Mesenteric fat pad (tissue), 1 donor: Measurements from ENCODE around the gene S100A16. TPM values are rescaled to one million over a fixed set of nuclear protein-coding genes. Genes with fewer than 3 reads are reported as not detected.

Experiments used
- DNase-seq: peaks from one replicate; pipeline ENCODE4 v3.0.0-alpha.2; 2020; ENCODE audit warnings: low spot score
- total RNA-seq: library from RNA; stranded (reverse); fragmentation: NEBNext Ultra II Directional; extraction: Animal tissue kit (Norgen Biotek cat#: 25700); gene quantifications from one replicate; pipeline ENCODE4 v1.2.1, GENCODE V29; 2021
- donor health status: DM: yes; HTN: yes; CAD: no.

S100A16 gene
- total RNA-seq, 1 donor from 2014 or later, result 107 TPM

DNA sequence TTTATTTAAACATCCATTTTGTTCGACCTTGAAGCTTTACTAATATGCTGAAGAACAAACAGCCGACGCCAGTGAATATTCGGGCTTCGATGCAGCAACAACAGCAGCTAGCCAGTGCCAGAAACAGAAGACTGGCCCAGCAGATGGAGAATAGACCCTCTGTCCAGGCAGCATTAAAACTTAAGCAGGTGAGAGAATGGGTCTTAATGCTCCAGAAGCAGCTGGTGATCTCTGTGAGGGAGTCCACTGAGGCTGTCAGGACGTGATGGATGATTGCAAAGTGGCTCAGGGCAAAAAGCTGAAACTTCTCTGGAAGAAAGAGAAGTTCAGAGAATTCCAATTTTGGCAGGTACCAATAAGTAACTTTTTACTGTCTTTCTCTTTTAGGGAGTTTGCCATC, 25.3 kb upstream of the S100A16 start:
- DNase-seq, result no peak

DNA sequence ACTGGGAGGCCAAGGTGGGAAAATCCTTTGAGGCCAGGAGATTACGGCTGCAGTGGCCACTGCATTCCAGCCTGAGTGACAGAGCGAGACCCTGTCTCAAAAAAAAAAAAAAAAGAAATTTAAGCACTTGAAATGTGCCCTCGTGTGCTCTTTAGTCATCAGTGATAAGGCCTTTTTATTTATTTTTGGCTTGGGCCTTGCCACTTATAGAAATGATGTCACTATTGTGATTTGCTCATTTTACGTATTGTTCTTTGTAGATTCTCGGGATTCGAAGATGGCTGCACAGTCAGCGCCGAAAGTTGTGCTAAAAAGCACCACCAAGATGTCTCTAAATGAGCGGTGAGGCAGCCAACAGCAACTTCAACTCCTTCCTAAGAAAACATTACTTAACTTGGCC, 23.4 kb upstream of the S100A16 start:
- DNase-seq, result no peak

DNA sequence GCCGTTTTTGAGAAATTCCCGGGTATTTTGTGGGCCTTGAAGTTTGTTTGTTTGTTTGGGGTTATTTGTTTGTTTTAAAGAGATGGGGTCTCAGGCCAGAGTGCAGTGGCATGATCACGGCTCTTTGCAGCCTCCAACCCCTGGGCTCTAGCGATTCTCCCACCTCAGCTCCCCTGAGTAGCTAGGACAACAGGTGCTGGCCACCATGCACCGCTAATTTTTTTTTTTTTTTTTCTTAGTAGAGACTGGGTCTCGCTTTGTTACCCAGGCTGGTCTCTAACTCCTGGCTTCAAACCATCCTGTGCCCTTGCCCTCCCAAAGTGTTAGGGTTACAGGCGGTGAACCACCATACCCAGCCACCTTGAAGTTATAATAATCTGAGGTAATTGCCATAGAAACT, 22.9 kb upstream of the S100A16 start:
- DNase-seq, result no peak

DNA sequence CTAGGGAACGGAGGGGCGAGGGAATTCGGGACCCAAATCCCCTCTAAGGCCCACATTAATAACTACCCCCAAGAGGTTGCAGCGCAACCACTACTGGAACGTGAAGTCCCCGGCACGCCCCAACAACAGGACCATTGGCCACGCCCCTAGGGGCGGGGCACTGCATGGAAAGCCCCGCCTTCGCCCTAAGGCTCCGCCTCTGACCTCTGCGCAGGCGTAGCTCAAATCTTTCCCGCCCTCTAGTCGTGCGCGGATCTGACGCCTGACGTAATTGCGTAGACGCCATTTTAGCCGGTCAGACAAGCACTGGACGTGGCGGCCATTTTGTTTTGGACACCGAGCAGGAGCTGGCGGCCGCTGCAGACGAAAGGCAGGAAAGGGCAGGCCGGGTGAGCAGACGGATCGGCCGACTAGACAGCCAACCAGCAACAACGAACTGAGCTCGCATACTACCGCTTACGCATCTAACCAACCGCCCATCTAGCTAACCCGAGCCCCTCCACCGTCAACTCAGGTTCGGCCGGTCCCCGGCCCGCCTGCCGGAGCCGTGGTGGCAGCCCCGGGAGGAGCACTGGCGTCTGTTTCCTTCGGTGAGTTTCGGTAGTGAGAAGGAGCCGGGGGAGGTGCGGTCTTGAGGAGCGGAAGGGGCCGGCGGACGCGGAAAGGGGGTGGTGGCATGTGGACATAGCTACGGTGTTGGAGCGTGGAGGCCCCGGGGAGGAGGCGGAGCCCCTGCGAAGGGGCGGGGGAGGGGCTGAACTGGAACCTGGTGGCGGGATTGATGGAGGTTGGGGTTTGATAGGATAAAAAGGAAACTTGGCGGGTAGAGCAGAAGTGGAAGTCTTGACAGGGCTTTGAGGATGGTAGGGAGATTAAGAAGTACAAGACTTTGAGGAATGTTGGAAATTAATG, 21.1 kb upstream of the S100A16 start, which contains the start of gene CHTOP:
TSS of gene CHTOP (plus strand) at position 313 of the 912 bp plus-strand sequence. CDS start 2,523 bp downstream, outside the sequence.
- DNase-seq, result peak; percentile 98

DNA sequence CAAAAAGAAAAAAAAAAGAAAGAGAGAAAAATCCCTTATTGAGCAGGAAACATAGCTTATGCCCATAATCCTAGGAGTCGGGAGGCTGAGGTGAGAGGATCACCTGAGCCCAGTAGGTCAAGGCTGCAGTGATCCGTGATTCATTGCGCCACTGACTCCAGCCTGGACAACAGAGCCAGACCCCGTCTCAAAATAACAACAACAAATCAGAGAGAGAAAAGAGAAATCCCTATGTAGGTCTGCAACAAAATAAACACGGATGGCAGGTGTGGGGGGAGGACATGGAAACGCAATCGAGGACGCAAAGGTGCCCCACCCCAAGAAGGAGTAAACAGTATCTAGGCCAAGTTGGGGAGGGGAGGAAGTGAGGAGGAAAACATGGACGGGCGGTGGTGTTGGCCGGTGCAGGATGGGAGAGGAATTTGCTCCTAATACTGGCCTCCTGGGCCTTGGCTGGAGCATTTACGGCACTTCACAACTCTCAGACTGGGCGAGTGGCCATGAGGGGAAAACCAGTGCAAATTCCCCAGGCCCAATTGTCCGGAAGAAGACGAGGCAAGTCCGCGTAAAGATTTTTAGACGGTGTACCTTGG, 20.3 kb upstream of the S100A16 start:
- DNase-seq, result no peak

DNA sequence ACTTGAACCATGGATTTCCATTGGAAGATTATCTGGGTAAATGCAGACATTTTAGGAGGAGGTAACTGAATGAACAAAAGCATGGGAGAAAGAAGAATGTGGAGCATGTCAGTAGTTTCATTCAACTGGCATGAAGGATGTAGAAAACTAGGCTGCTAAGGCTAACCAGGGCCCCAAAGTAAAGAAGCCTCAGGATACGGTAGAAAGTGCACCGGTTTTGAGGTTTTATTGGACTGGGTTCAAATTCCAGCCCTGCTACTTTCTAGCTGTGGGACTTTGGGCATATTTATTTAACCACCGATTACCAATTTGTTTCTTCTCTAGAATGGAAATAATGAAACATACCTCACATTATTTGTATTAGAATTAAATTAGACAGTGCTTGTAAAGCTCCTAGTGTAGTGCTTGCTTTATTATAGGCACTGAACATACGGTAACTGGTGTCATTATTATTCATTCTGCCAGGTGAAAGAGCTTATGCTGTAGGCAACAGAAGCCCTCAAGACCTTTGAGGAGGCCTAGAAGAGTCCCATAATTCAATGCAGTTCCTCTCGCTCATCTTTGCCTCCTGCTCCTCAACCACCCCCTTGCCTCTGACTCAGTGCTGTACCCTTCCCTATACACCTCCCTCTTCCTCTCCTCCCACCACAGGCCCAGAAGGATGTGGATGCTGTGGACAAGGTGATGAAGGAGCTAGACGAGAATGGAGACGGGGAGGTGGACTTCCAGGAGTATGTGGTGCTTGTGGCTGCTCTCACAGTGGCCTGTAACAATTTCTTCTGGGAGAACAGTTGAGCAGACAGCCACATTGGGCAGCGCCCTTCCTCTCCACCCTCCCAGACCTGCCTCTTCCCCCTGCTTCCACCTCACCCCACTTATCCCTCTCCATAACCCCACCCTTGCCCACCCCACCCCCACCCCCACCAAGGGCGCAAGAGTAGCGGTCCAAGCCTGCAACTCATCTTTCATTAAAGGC, 18.4 kb upstream of the S100A16 start:
- peak; percentile 33 for DNase-seq

DNA sequence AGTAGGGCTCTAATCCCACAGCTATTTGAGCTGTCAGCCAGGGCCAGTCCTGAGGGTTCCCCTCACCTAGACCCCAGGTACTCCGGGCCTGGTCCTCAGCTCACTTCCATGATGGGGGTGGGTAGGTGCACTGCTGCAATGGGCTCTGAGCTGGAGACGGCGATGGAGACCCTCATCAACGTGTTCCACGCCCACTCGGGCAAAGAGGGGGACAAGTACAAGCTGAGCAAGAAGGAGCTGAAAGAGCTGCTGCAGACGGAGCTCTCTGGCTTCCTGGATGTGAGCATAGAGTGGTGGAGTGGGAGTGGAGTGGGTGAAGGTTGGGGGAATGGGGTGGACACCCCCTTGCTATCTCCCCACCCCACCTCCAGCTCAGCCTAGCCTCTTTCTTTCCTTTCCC, 17.4 kb upstream of the S100A16 start:
- peak; percentile 85 for DNase-seq

DNA sequence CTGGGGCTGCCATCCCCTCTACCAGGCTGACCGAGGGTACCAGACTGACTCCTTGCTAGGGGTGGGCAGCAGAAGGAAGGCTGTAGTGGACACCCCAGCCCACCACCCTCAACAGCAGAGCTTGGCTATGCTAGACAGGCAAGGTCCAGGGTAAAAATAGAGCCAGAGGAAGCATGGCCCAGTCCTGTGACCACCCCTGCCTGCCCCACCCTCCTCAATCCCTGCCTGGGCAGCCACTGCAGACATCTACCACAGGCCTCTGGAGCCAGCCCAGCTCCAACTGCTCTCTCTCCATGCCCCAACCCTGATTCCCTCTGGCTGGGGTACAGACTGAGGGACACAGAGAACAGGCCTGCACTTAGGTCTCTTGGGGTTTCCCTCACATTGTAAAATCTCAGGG, 17.0 kb upstream of the S100A16 start:
- DNase-seq, result peak; percentile 68

DNA sequence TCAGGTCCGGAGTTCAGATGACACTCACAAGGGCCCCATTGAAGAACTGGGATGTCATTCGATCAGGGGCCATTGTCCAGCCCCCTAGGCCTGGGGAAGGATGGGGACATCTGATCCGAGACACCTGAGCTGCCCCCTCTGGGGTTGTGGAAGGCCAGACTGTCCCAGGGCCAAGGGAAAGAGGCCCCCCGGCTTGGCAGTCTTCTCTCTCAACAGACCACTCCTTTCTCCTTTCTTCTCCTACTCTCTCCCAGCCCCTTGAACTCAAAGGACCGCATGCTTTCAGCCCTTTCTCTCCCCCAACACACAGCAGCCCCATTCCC, 16.4 kb upstream of the S100A16 start:
- no peak for DNase-seq

DNA sequence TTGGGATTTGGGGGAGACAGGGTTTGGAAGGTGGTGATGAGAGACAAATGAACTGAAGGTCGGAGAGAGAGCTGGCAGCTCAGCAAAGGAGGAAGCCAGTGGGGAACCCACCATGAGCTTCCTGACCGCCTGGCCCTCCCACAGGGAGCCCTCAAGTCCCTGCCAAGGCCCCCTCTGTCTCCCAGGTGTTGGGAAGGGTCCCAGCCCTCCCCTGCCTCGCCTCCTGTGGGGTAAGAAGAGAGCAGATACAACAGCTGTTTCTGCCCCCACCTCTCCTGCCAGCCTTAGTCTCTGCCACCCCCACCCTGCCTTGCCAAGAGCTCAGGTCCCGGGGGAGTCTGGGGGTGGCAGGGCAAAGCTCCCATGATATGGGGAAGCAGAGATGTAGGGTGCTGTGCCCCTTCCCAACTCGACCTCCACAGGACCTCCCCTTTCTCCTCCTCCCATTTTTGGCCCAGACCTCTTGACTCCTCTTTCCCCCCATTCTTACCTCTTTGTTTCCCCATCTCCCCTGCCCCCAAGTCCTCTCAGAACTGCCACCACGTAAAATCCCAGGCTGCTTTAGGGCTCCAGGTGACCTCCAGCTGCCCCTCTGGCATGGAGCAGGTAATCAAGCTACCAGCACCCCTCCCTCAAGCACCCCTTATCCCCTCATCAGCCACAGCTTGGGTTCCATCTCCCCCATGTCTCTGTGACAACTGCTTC, 15.9 kb upstream of the S100A16 start:
- peak; percentile 74 for DNase-seq

DNA sequence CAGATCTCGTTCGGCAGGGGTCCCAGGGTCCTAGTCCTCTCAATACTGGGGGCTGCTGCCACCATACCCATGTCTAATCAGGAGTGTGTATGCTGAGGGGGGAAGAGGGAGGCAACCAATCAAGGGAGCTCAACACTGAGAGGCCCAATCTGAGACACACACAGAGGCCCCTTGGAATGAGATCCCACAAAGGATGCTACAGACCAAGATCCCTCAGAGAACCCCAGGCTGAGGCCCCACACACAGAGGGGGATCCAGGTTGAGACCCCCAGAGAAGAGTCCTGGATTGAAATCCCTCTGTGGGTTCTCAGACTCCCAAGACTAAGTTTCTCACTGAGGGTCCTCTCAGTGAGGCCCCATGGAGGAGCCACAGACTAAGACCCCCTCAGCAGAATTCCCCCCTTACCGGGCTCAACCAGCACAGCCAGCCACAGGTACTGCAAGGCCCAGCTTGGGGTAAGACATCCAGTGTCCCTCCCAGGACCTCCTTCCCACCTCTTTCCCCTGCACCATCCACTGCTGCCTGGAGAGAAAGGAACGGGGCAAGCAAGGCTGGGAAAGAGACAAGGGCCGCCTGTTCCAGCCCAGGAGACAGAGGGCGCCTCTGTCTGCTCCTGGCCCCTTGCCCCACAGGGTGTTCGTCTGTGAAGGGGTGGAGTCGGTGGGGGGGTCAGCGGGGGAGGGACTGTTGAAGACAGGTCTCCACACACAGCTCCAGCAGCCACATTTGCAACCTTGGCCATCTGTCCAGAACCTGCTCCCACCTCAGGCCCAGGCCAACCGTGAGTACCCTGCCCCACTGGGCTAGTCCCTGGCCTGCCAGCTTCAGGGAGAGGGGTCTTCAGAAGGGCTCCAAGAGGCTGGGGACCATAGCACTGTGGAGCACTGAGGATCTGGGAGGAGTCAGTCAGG, 15.0 kb upstream of the S100A16 start, which contains the start of gene S100A1:
TSS of gene S100A1 (plus strand) at position 720 of the 912 bp plus-strand sequence. CDS start 2,088 bp downstream, outside the sequence.
- peak; percentile 88 for DNase-seq

DNA sequence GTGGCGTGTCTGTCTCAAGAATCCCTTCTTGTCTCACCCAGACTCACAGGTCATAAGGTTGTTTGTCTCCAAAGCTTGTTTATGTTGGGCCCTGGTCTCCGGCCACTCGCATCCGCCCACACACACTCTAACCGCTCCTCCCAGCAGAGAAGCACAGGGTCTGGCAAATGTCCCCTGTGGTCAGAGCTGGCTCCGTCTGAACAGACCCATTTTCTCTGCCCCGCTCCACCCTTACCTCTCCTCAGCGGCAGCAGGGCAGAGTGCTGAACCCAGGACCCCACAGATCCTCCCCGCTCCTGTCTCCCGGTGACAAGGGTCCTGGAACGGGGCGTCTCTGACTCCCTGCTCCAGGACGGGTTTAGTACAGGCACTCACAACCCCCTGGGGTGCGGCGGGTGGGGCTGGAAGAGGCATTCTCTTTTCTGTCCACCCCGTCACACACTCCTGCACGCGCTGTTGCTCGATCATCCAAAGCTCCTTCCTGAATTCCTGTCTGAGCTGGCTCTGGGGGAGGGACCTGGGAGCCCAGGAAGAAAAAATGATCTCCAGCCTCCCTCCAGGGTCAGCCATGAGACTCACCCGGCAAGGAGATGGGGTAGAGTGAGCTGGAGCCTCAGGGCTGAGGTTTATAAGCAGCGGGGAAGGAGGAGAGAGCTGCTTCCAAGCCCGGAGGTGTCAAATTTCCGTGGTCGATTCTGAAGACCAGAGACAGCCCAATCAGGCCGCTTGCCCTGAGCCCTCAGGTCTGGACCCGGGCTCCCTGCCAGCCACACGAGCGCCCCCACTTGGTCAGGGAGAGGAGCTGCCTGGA, 14.2 kb upstream of the S100A16 start, which contains the start of gene S100A13:
TSS of gene S100A13 (minus strand) at position 602 of the 811 bp plus-strand sequence. CDS start 1,033 bp downstream, outside the sequence.
- peak; percentile 93 for DNase-seq

DNA sequence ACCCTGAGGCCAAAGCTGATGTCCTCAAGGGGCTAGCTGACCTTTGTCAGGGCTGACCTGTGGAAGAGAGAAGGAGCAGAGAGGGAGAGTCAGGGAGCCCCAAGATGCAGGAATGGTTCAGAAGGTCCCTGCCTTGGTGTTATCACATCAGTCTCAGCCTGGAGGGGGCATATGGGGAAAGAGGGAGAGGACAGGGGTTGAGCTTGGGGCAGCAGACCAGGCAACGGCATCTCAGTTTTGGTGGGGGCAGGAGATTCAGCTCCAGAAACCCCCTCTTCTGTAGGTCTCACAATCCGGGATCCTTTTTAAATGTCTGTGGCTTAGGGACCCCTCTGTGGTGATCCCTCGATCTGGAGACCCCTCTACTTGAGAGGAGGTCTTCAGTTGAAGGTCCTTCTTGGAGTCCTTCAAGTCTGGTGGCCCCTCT, 13.6 kb upstream of the S100A16 start:
- DNase-seq, result peak; percentile 20

DNA sequence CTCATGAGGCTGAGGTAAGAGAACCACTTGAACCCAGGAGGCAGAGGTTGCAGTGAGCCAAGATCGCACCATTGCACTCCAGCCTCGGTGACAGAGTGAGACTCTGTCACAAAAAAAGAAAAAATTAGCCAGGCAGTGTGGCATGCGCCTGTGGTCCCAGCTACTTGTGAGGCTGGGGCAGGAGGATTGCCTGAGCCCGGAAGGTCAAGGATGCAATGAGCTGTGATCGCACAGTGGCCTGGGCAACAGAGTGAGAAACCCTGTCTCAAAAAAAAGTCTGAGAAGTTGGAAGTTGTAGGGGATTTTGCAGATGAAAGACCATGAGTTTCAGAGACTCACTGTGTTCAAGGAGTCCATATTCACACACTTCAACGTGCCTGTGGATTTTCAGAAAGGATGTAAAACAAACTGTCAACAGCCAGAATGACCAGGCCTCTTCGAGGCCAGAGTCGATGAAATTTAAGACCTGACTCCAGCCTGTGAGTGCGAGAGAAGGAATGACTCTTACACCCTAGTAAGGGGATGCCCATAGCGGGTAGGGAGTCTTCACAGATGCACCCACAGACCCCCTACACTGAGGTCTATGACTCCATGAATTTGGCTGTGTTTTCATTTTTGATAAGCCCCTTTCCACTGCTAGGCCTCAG, 12.2 kb upstream of the S100A16 start:
- peak; percentile 69 for DNase-seq

DNA sequence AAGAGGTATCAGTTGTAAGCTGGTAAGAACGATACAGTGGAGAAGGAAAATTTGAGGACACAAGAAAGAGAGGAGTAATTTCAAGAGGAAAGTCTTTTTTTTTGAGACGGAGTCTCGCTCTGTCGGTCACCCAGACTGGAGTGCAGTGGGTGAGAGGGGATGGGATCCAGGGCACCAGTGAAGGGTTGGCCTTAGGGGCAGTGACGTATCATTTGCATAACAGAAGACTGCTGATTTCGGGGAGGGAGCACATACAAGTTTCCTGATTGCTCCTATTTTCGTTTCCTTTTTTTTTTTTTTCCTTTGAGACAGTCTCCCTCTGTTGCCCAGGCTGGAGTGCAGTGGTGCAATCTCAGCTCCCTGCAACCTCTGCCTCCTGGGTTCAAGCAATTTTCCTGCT, 10.2 kb upstream of the S100A16 start:
- DNase-seq, result peak; percentile 16

DNA sequence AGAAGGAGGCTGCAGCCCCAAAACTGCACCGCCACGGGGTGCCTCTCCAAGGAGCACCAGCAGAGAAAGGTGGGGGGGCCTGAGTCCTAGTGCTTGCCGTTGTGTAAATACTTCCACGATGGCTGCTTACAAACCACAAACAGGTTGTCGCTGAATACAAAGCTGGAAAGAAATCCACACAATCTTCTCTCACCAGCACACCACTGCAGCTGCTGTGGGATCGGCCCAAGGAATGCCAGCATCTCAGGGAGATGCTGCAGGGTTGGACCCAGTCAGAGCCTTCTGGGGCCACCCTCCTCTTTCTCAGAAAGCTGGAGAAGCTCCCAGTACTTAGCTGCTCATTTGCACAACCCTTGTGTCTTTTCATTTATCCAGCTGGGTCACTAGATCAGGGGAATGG, 6.2 kb upstream of the S100A16 start:
- no peak for DNase-seq

DNA sequence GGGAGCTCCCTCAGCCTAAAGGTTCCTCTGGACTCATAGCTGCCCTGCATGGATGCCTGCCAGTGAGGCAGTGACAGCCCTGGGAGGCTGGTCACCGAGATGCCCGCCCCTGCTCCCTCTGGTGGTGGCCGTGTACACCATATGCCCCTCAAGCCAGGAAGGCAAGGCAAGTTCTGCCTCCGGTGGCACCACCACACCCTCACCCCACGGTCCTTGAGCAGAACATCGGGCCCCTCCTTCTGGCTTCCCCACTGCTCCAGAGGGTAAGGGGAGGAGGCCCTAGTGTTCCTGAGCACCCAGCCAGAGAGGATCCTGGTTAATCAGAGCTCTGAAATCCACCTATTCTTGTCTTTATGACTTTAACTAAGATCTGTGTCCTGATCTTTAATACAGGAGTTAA, 4.7 kb upstream of the S100A16 start:
- DNase-seq, result no peak

DNA sequence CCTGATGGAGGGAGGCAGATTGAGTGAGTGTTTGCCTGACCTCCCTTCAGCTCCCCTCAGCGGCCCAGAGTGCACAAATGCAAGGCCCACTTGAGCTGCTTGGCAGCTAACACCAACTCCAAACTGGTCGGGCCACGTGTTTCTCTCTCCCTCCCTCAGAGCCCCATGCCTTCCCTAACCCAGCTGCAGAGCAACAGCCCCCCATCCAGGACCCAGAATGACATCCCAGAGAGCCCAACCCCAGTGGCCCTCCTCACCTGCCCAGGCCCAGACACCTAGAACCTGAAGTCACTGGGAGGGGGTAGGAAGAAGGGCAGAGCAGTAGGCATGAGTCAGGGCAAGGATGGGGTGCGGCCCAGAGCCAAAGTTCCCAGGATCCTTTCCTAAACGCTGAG, 4.0 kb upstream of the S100A16 start:
- DNase-seq, result no peak
